H9 (cell line): ENCODE data around the gene DKK3. TPM values are rescaled to one million over a fixed set of nuclear protein-coding genes. Genes with fewer than 3 reads are reported as not detected.

Source experiments
- DNase-seq: peaks from one replicate; pipeline ENCODE4 v3.0.0-alpha.2; 2017
- H2AFZ ChIP-seq: one replicate; pipeline ENCODE4 v1.6.1; 2013; ENCODE audit warnings: mild to moderate bottlenecking, low read length, control low read depth, moderate library complexity
- H2AK5ac ChIP-seq: 2 replicates; pipeline ENCODE4 v1.6.1; 2013; ENCODE audit warnings: low read length, control low read depth, mixed read lengths; ENCODE audit not compliant: insufficient read length
- H2BK120ac ChIP-seq: one replicate; pipeline ENCODE4 v1.6.1; 2013; ENCODE audit warnings: low read depth, mild to moderate bottlenecking, low read length, control low read depth, inconsistent platforms; ENCODE audit not compliant: poor library complexity, severe bottlenecking
- H2BK12ac ChIP-seq: 2 replicates; pipeline ENCODE4 v1.6.1; 2013; ENCODE audit warnings: low read length, control low read depth, mixed read lengths, low read depth; ENCODE audit not compliant: insufficient read length
- H2BK15ac ChIP-seq: 2 replicates; pipeline ENCODE4 v1.6.1; 2013; ENCODE audit warnings: low read depth, low read length, control low read depth
- H2BK20ac ChIP-seq: one replicate; pipeline ENCODE4 v1.6.1; 2013; ENCODE audit warnings: low read depth, mild to moderate bottlenecking, low read length, control low read depth, inconsistent platforms; ENCODE audit not compliant: poor library complexity, severe bottlenecking
- H2BK5ac ChIP-seq: 2 replicates; pipeline ENCODE4 v1.6.1; 2013; ENCODE audit warnings: low read length, control low read depth, mixed read lengths; ENCODE audit not compliant: insufficient read length
- H3K14ac ChIP-seq: 2 replicates; pipeline ENCODE4 v1.6.1; 2013; ENCODE audit warnings: low read length, control low read depth; ENCODE audit not compliant: insufficient read depth
- H3K18ac ChIP-seq: 2 replicates; pipeline ENCODE4 v1.6.1; 2013; ENCODE audit warnings: low read depth, mild to moderate bottlenecking, mixed read lengths, low read length, control low read depth; ENCODE audit not compliant: insufficient read length
- H3K23ac ChIP-seq: 2 replicates; pipeline ENCODE4 v1.6.1; 2013; ENCODE audit warnings: low read length, control low read depth, mixed read lengths, low read depth; ENCODE audit not compliant: insufficient read length
- H3K23me2 ChIP-seq: 2 replicates; pipeline ENCODE4 v1.6.1; 2013; ENCODE audit warnings: low read depth, mild to moderate bottlenecking, mixed read lengths, low read length, control low read depth; ENCODE audit not compliant: insufficient read length, poor library complexity, severe bottlenecking
- H3K27ac ChIP-seq: 2 replicates; pipeline ENCODE4 v1.5.1; 2013; ENCODE audit warnings: low read length, control low read depth, mixed read lengths, low read depth; ENCODE audit not compliant: insufficient read length
- H3K27me3 ChIP-seq: 2 replicates; pipeline ENCODE4 v1.6.1; 2013; ENCODE audit warnings: low read length, control low read depth, inconsistent platforms; ENCODE audit not compliant: insufficient read depth
- H3K4ac ChIP-seq: 2 replicates; pipeline ENCODE4 v1.6.1; 2013; ENCODE audit warnings: low read depth, mild to moderate bottlenecking, control low read depth, inconsistent platforms, low read length, moderate library complexity
- H3K4me1 ChIP-seq: 2 replicates; pipeline ENCODE4 v1.6.1; 2013; ENCODE audit warnings: low read length, control low read depth, inconsistent platforms; ENCODE audit not compliant: insufficient read depth
- H3K4me2 ChIP-seq: 2 replicates; pipeline ENCODE4 v1.6.1; 2013; ENCODE audit warnings: low read length, control low read depth, mixed read lengths; ENCODE audit not compliant: insufficient read length, insufficient read depth
- H3K56ac ChIP-seq: 2 replicates; pipeline ENCODE4 v1.6.1; 2013; ENCODE audit warnings: low read depth, mild to moderate bottlenecking, mixed read lengths, low read length, control low read depth; ENCODE audit not compliant: insufficient read length
- H3K79me1 ChIP-seq: 2 replicates; pipeline ENCODE4 v1.6.1; 2013; ENCODE audit warnings: low read depth, mild to moderate bottlenecking, moderate library complexity, low read length, control low read depth, inconsistent platforms; ENCODE audit not compliant: insufficient read depth, poor library complexity, severe bottlenecking
- H3K79me2 ChIP-seq: 2 replicates; pipeline ENCODE4 v1.6.1; 2013; ENCODE audit warnings: low read length, control low read depth, inconsistent platforms; ENCODE audit not compliant: insufficient read depth
- H3K9ac ChIP-seq: 2 replicates; pipeline ENCODE4 v1.6.1; 2013; ENCODE audit warnings: low read length, control low read depth, mixed read lengths; ENCODE audit not compliant: insufficient read length; ENCODE audit errors: extremely low read depth
- H3K9me3 ChIP-seq: one replicate; pipeline ENCODE4 v1.6.1; 2013; ENCODE audit warnings: low read depth, low read length, inconsistent platforms; ENCODE audit not compliant: control insufficient read depth
- H3T11ph ChIP-seq: one replicate; pipeline ENCODE4 v1.6.1; 2013; ENCODE audit warnings: mild to moderate bottlenecking, low read length, control low read depth, inconsistent platforms
- H4K20me1 ChIP-seq: one replicate; pipeline ENCODE4 v1.6.1; 2013; ENCODE audit not compliant: control insufficient read depth, insufficient read length, insufficient read depth
- H4K5ac ChIP-seq: 2 replicates; pipeline ENCODE4 v1.6.1; 2013; ENCODE audit warnings: low read depth, mild to moderate bottlenecking, mixed read lengths, low read length, control low read depth; ENCODE audit not compliant: insufficient read length
- H4K8ac ChIP-seq: replicated peaks from 2 replicates; pipeline ENCODE4 v1.6.1; 2013; ENCODE audit warnings: low read length, control low read depth, mixed read lengths, low read depth; ENCODE audit not compliant: insufficient read length
- H4K91ac ChIP-seq: 2 replicates; pipeline ENCODE4 v1.6.1; 2013; ENCODE audit warnings: low read depth, mild to moderate bottlenecking, moderate library complexity, mixed read lengths, low read length, control low read depth; ENCODE audit not compliant: insufficient read length
- H3K27ac Mint-ChIP-seq, 3 experiments: 2 replicates in 2 of 3; 3 replicates in 1 of 3; pipeline ENCODE4 v1.8.0; 2020 to 2021; ENCODE audit warnings: mixed read lengths in 3 of 3, mild to moderate bottlenecking in 1 of 3, moderate library complexity in 1 of 3
- H3K27me3 Mint-ChIP-seq: 2 replicates; pipeline ENCODE4 v1.8.0; 2021; ENCODE audit warnings: low read depth, mild to moderate bottlenecking, moderate library complexity, mixed read lengths
- H3K36me3 Mint-ChIP-seq, 3 experiments: 2 replicates in 2 of 3; 3 replicates in 1 of 3; pipeline ENCODE4 v1.8.0; 2020 to 2021; ENCODE audit warnings: low read depth in 3 of 3, mixed read lengths in 3 of 3; ENCODE audit not compliant: insufficient read depth in 1 of 3
- H3K4me1 Mint-ChIP-seq, 2 experiments: 2 replicates each; pipeline ENCODE4 v1.8.0; 2020; ENCODE audit warnings: mixed read lengths in 2 of 2
- H3K4me3 Mint-ChIP-seq, 2 experiments: 2 replicates in 1 of 2; 3 replicates in 1 of 2; pipeline ENCODE4 v1.8.0; 2020 to 2021; ENCODE audit warnings: mild to moderate bottlenecking in 2 of 2, mixed read lengths in 2 of 2, moderate library complexity in 1 of 2
- H3K9me3 Mint-ChIP-seq, 2 experiments: 2 replicates in 1 of 2; 3 replicates in 1 of 2; pipeline ENCODE4 v1.8.0; 2020; ENCODE audit warnings: mild to moderate bottlenecking in 2 of 2, mixed read lengths in 2 of 2, moderate library complexity in 1 of 2
- CTCF ChIP-seq: fragments of 200-600 bp; sonication (generic); conservative IDR thresholded peaks from 3 replicates; pipeline ENCODE4 v1.8.0; 2021; ENCODE audit warnings: antibody characterized with exemption, mild to moderate bottlenecking
- total RNA-seq: library from RNA; stranded (reverse); gene quantifications from 2 replicates; pipeline ENCODE4 v1.2.1, GENCODE V29; 2021

Gene DKK3
- total RNA-seq, 1 experiment from 2014 or later, result 17.1 TPM

- no peak overlapping the region for H2BK120ac ChIP-seq
- H3K79me1 ChIP-seq, result no peaks in the 10 kb centered on the region
- H4K5ac ChIP-seq, result no peak overlapping the region
- H2AFZ ChIP-seq, result no peak overlapping the region
- H4K91ac ChIP-seq, result no peak overlapping the region
- no peak overlapping the region for H3K9ac ChIP-seq
- no peak overlapping the region for H2BK15ac ChIP-seq
- H3K18ac ChIP-seq, result no peak overlapping the region
- TF ChIP-seq CTCF, result no peak
- no peak overlapping the region for H3K4ac ChIP-seq
- no peak overlapping the region for H3K27ac ChIP-seq
- H3K9me3 ChIP-seq, result no peaks in the 10 kb centered on the region
- no peak overlapping the region for H2BK20ac ChIP-seq
- H4K20me1 ChIP-seq, result no peaks in the 10 kb centered on the region
- no peak overlapping the region for H4K8ac ChIP-seq
- H3K27me3 ChIP-seq, result no peaks in the 10 kb centered on the region
- H3K14ac ChIP-seq, result no peak overlapping the region
- H3K4me1 Mint-ChIP-seq, result peaks cover 6 to 9% of the 10 kb centered on the region in 2 experiments
- H3K4me1 ChIP-seq, result no peaks in the 10 kb centered on the region; the same call in 1 of the 2 replicates
- H2AK5ac ChIP-seq, result no peak overlapping the region
- peaks cover 3 to 30% (median 15%) of the 10 kb centered on the region in 3 experiments; a peak in 6 of 7 replicates for H3K36me3 Mint-ChIP-seq
- H3K79me2 ChIP-seq, result no peaks in the 10 kb centered on the region
- H3T11ph ChIP-seq, result no peak overlapping the region
- no peak overlapping the region for H2BK12ac ChIP-seq
- no peak for DNase-seq
- no peaks in the 10 kb centered on the region for H3K27me3 Mint-ChIP-seq
- H2BK5ac ChIP-seq, result no peak overlapping the region
- H3K23me2 ChIP-seq, result no peaks in the 10 kb centered on the region
- no peak overlapping the region for H3K4me2 ChIP-seq
- H3K27ac Mint-ChIP-seq, result peak overlapping the region; percentile 50 to 59 (median 54); a peak in 4 of 7 replicates
- H3K56ac ChIP-seq, result no peak overlapping the region
- H3K23ac ChIP-seq, result no peak overlapping the region
- H3K4me3 Mint-ChIP-seq, result no peak overlapping the region
- H3K9me3 Mint-ChIP-seq, result no peaks in the 10 kb centered on the region
Observed at GRCh38 chr11:11940551-11940950, 67.9 kb downstream of the DKK3 start.
